HG02938 (cell line): ENCODE measurements around the gene PFN4.
"Not testable (repeated sequence)": the region's sequence is repeated elsewhere in the genome, so short reads cannot be mapped to it uniquely, and the experiment has no call there.

Experiments used
- ATAC-seq: cut with Tn5 transposase; IDR thresholded peaks from one replicate; pipeline ENCODE4 v1.9.1; 2021; ENCODE audit warnings: mild to moderate bottlenecking, moderate library complexity; ENCODE audit not compliant: unreplicated experiment

PFN4 gene

DNA sequence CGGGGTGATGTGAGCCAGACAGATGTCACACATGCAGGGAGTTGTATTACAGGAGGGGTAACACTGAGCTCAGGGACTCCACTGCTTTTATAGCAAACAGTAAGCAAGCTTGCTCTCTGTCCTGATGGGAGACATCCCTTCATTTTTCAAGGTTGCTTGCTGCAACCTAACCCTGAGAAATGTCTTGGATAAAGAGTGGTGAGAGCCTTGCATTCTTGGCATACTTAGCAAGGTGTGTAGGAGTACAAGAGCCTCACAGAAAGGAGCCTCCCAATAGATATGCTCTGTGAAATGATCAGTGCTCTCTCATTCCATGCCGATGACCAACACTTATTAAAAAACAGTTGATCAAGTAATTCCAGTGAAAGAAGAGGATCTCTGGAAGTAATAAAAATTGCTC, 8.1 kb downstream of the PFN4 start:
- no peak for ATAC-seq

DNA sequence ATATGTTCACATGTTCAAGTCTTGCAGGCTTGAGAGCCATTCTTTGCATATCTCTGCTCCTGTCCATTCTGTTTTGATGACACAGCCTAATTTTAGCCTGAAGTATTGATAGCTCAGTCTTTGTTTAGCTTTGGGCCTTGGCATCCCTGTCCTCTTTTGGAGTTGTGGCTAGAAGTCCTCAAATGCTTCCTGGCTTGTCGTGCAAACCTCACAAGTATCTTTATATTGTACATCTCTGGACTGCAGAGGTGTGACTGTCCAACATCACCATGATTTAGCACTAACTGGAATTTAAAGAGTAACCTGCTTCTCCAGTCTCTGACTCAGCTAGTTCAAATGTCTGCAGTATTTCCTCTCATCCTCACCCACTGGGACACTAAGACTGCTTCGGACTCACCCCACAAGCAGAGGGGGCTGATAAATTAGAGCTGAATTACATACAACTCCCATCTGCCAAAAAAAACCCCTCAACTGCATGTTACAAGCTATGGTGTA, 11.7 kb downstream of the PFN4 start:
- ATAC-seq: no peak

DNA sequence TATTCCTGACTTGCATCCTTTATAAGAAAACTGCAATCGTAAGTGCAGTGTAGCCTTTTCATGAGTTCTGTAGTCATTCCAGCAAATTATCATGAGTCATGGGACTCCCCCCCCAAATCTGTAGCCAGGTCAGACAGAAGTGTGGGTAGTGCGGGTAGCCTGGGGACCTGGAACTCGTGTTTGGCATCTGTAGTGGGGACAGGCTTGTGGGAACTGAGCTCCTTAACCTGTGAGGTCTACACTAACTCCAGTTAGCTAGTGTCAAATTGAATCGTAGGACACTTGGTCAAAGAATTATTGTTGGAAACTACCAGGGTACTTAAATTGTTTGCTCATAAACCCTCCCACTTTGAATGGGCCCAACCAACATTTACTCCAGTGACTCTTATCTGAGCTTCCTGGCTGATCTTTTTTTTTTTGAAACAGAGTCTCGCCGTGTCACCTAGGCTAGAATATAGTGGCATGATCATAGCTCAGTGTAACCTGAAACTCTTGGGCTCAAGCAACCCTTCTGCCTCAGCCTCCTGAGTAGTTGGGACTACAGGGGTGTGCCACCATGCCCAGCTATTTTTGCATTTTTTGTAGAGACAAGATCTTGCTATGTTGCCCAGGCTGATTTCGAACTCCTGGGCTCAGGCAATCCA, 12.4 kb downstream of the PFN4 start:
- ATAC-seq: no peak

DNA sequence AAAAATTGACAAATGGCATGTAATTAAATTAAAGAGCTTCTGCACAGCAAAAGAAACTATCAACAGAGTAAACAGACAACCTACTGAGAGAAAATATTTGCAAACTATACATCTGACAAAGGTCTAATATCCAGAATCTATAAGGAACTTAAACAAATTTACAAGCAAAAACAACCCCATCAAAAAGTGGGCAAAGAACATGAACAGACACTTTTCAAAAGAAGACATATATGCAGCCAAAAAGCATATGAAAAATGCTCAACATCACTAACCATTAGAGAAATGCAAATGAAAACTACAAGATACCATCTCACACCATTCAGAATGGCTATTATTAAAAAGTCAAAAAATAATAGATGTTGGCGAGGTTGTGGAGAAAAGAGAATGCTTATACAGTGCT, 13.7 kb downstream of the PFN4 start:
- ATAC-seq: not testable (repeated sequence)

DNA sequence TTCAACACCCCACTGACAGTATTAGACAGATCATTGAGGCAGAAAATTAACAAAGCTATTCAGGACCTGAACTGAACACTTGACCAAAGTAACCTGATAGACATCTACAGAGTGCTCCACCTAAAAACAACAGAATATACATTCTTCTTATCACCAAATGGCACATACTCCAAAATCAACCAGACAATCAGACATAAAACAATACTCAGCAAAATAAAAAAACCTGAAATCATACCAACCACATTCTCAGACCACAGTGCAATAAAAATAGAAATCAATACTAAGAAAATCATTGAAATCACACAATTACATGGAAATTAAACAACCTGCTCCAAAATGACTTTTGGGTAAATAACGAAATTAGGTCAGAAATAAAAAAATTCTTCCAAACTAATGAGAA, 15.8 kb downstream of the PFN4 start:
- no peak for ATAC-seq

DNA sequence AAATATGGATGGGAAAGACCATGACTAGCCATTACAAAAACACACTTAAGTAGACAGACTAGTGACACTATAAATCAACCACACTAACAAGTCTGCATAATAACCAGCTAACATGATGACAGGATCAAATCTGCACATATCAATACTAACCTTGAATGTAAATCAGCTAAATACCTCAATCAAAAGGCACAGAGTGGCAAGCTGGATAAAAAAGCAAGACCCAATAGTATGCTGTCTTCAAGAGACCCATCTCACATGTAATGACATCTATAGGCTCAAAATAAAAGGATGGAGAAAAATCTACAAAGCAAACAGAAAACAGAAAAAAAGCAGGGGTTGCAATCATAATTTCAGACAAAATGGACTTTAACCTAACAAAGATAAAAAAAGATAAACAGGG, 16.3 kb downstream of the PFN4 start:
- no peak for ATAC-seq

DNA sequence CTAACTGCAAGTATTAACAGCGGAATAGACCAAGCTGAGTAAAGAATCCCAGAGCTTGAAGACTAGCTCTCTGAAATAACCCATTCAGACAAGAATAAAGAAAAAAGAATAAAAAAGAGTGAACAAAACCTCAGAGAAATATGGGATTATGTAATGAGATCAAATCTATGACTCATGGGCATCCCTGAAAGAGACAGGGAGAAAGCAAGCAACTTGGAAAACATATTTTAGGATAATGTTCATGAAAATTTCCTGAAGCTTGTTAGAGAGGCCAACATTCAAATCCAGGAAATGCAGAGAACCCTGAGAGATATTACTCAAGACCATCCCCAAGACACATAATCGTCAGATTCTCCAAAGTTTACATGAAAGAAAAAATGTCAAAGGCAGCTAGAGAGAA, 17.3 kb downstream of the PFN4 start:
- ATAC-seq: no peak

DNA sequence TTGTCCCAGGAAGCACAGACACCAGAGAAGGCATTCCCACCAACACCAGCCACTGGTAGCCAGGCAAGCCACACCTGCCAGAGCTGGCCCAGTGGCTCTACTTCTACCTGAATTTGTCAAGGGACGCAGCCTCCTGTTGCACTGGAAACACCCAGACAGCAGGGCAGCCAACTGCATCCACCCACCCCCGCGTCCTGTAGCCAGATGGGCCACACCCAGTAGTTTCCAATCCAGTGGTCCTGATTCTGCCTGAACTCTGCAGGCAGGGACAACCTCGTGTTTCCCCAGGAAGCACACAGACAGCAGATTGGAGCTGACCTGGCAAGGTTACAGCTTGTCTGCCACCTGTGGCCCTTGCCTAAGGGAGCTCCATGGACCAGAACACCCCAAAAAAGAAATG, 18.2 kb downstream of the PFN4 start:
- ATAC-seq: no peak

DNA sequence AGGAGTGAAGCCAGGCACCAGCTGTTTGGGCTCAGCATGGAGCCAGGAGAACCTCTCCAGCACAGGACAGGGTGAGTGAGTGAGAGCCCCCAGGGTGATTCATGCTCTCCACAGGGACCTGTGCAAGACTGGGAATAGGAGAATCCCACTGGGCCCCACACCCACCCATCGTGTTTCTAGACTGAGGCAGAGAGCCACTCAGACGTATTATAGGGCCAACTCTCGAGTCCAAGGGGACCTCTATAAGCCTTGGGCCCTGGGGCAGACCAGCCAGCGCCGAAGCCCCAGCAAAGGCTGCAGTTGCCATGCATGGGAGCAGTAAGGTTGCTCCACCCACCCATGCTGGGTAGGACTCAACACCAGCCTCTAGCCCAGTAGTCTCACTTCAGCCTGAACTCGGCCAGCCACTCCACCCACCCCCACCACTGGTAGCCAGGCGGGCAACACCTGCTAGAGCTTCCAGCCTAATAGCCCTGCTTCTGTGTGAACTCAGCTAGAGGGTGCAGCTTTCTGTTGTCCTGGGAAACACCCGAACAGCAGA, 19.0 kb downstream of the PFN4 start:
- no peak for ATAC-seq

DNA sequence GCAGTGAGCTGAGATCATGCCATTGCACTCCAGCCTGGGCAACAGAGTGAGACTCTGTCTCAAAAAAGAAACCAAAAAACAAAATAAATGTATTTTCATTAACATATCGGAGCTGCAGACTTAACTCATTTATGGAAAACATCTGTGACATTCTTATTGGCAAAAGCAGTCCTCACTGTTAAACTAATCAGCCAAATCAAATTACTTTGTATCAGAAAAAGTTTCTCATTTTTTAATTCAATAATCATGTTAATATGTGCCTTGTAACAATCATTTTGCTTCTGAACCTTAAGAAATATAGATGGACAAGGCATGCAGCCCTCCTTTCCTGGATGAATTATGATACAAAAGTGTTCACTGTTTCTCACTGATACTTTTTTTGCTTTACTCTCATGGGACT, 20.5 kb downstream of the PFN4 start:
- no peak for ATAC-seq

DNA sequence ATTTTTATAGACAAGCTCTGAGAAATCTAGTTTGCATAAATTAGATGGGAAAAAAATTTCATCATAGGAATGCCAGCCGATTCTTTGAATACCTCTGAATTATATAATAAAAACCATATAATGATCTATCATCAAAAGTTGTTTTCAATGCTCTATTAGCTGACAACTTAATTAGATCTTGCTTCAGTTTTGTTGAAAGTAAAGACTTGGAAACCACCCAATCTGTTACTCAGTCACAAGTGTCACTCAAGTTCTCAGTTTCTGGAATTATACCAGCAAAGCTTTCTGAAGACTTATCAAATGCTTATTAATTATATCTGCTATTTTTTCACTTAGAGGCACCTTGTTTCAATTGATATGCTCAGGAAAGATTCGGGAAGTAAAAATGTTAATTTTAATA, 21.1 kb downstream of the PFN4 start:
- ATAC-seq: no peak

DNA sequence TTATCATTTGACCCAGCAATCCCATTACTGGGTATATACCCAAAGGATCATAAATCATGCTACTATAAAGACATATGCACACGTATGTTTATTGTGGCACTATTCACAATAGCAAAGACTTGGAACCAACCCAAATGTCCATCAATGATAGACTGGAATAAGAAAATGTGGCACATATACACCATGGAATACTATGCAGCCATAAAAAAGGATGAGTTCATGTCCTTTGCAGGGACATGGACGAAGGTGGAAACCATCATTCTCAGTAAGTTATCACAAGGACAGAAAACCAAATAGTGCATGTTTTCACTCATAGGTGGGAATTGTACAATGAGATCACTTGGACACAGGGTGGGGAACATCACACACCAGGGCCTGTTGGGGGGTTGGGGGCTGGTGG, 22.4 kb downstream of the PFN4 start:
- not testable (repeated sequence) for ATAC-seq

DNA sequence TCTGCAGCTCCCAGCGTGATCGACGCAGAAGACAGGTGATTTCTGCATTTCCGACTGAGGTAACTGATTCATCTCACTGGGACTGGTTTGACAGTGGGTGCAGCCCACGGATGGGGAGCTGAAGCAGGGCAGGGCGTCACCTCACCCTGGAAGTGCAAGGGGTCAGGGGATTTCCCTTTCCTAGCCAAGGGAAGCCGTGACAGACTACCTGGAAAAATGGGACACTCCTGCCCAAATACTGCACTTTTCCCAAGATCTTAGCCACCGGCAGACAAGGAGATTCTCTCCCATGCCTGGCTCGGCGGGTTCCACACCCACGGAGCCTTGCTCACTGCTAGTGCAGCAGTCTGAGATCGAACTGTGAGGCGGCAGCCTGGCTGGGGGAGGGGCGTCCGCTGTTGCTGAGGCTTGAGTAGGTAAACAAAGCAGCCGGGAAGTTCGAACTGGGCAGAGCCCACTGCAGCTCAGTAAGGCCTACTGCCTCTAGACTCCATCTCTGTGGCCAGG, 27.9 kb downstream of the PFN4 start:
- not testable (repeated sequence) for ATAC-seq

DNA sequence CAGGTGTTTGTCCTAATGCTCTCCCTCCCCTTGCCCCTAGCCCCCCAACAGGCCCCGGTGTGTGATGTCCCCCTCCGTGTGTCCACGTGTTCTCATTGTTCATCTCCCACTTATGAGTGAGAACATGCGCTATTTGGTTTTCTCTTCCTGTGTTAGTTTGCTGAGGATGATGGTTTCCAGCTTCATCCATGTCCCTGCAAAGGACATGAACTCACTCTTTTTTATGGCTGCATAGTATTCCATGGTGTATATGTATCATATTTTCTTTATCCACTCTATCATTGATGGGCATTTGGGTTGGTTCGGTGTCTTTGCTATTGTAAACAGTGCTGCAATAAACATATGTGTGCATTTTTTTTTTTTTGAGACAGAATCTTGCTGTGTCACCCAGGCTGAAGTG, 29.9 kb downstream of the PFN4 start:
- not testable (repeated sequence) for ATAC-seq

DNA sequence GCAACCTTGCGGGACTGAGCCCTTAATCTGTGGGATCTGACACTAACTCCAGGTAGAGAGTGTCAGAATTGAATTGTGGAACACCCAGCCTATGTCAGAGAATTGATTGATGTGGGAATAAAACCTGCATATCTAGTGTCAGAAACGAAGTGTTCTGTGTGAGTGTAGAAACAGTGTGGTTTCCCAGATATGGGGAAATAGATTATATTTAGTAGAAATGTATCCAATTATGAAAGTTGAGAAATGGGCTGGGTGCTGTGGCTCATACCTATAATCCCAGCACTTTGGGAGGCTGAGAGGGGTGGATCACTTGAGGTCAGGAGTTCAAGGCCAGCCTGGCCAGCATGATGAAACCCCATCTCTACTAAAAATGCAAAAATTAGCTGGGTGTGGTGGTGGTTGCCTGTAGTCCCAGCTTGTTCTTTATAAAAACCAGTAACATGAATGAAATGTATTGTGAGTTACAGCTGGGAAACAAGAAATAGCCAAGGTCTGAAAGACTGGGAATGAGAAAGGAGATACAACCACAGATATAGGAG, 34.2 kb downstream of the PFN4 start:
- ATAC-seq: no peak

DNA sequence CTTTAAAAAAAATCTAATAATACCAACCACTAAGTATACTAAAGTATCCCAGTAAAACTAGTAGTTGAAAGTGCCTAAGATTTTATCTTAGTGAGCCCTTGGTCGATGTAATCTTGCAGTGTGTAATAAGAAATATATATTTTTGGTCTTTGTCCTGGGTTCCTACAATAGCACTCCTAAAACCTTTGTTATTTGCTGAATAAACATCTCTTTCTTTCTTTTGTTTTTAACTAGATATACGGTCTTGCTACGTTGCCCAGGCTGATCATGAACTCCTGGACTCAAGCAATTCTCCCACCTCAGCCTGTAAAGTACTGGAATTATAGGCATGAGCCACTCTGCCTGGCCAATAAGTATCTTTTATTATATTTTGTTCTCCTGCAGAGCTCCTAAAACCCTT, 36.1 kb downstream of the PFN4 start:
- no peak for ATAC-seq

DNA sequence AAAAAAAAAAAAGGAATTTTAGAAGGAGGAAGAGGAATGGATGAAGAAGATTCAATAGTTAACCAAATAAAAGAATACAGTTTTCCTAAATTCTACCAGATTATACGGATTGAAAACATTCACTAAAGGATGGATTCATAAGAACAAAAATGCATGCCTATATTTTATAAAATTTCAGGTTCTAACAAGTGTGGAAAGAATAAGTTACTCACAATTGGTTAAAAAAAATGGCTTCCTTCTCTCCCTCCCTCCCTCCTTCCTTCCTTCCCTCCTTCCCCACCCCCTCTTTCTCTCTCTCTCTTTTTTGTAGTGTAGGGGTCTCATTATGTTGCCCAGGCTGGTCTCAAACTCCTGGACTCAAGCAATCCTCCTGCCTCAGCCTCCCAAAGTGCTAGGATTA, 36.9 kb downstream of the PFN4 start:
- no peak for ATAC-seq

DNA sequence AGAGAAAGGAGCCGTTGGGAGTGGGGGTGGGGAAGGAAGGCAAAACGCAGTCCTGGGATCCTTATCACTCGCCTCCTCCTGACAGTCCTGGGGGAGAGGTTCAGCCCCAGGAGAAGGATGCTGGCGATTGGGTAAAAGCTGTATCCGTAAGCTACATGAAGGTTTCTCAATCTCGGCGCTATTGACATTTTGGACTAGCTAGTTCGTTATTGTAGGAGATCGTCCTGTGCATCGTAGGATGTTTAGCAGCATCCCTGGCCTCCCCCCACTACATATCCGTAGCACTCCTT, 38.0 kb downstream of the PFN4 start:
- ATAC-seq: no peak

DNA sequence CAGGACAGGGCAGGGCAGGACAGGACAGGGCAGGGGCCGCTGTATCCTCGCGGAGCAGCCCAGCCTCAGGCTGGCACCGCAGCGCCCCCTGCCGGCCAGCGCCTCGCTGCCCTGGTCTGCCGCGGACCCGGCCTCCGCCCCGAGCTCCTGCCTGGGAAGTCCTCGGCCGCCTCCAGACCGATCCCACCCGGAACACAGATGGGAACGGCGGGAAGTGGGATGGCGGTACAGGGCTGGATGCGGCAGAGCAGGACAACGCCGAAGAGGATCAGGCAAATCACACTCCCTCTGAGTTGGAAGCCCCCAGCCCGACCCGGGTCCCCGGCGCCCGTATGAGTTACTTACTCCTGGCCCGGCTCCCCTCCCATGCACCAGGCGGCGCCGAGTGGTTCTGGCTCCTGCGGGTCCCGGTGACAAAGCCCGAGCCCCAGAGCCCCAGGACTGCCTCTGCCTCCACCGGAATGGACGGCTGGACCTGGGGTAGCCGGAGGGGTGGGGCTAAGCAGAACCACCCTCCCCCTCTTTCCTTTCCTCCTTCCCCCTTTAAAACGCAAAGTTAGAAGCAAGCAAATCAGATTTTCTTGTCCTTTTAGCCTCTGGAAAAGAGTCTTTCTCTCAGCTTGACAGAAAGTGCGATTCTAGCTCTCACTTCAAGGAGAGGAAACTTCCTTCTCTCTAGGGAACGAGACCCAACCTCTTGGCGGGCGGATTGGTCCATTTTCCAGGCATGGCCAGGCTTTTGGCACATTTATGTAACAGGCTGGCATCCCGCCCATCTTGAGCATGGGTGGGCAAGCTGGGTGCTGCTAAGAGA, 38.5 kb downstream of the PFN4 start, which contains the start of gene TP53I3:
Gene TP53I3, minus strand, starts transcription at position 449 of the 814 bp plus-strand sequence. CDS start 508 bp downstream, outside the sequence.
- ATAC-seq: peak; percentile 77

DNA sequence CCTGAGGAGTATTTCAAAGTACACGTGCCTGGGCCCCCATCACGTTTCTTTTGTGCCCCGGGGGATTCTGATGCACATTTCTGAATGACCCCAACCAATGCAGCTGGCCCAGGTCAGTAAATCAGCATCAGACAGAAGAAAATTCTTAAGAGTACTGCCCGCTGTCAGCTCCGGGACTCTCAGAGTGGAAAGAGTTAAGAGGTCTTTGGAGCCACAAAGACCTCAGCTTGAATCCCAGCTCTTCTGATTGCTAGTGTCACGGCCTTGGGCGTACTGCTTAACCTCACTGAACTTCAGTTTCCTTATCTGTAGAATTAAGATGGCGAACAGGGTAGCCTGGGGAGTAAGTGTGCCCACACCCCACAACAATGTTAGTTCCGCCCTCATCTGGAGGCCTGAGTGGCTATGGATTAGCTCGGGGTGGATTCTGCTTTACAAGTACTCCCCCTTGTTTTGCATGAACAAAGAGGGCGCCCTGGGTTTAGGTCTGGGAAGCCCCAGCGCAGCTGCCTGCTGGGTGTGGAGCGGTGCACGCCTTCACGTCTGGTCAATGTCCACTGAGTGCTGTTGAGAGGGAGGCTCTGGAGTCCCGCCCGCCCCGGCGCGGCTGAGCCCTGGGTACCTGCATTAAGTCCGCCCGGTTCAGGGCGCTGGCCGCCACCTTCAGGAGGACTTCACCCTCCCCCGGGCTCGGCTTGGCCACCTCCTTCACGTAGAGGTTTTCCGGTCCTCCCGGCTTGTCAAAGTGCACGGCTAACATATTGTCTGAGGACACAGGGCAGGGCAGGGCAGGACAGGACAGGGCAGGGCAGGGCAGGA, 39.4 kb downstream of the PFN4 start:
- peak; percentile 74 for ATAC-seq
